Gastroesophageal sphincter (tissue), 3 donors: Measurements from ENCODE around the gene UGT1A3.

Experiments used
- CTCF ChIP-seq, 4 experiments: fragments of 200-600 bp in 2 of 4; fragments of 450-650 bp in 2 of 4; sonication (generic) in 1 of 4; IDR thresholded peaks; one replicate each; pipeline ENCODE4 v1.5.1; 2017 to 2019; ENCODE audit warnings: antibody characterized with exemption in 4 of 4, mild to moderate bottlenecking in 2 of 4, moderate library complexity in 2 of 4
- POLR2A ChIP-seq, 2 donors: fragments of 450-650 bp; IDR thresholded peaks; one replicate each; pipeline ENCODE4 v1.6.1; 2017; ENCODE audit warnings: antibody characterized with exemption in 2 of 2, mild to moderate bottlenecking in 2 of 2, moderate library complexity in 1 of 2
- POLR2AphosphoS5 ChIP-seq: sonication (generic); formaldehyde crosslinking; IDR thresholded peaks from one replicate; pipeline ENCODE4 v1.6.1; 2017; ENCODE audit warnings: antibody characterized with exemption

- TF ChIP-seq POLR2AphosphoS5 (no peak), CTCF (IDR thresholded peaks at IDR 0.05) (no peak), POLR2A (IDR thresholded peaks at IDR 0.05) (no peak)
These were observed 26.6 kb upstream of the UGT1A3 start for GRCh38 chr2:233702238-233702637.
